ENCODE results near the gene NFIC.
A peak's percentile ranks its signal among the peaks of the same experiment; 100 is the strongest.

The NFIC gene

GRCh38 chr19:3515891-3516422 lies 149.6 kb downstream of the NFIC start:
- Histone ChIP-seq H3K27me3 (ENCODE audit: control insufficient read depth, low read length) (no peaks in the 10 kb centered on the region), H3K27ac (ENCODE audit: low read depth, low read length) (peak overlapping the region; percentile 51), H3K4me2 (ENCODE audit: low read length) (peak overlapping the region; percentile 62), H3K4me3 (ENCODE audit: low read length) (peak overlapping the region; percentile 37; the same call in 1 of the 2 replicates), H4K20me1 (ENCODE audit: control insufficient read depth, insufficient read depth, low read depth, low read length) (peaks cover 19% of the 10 kb centered on the region), H3K36me3 (ENCODE audit: control insufficient read depth, low read length) (peaks cover 14% of the 10 kb centered on the region), H3K9me3 (ENCODE audit: control insufficient read depth, insufficient read depth, low read length) (no peaks in the 10 kb centered on the region), H3K9me2 (replicated peaks; ENCODE audit: control insufficient read depth, low read length) (no peaks in the 10 kb centered on the region), H3K79me2 (ENCODE audit: control insufficient read depth, low read length) (peaks cover 91% of the 10 kb centered on the region), H3K4me1 (ENCODE audit: control insufficient read depth, low read length) (peaks cover 28% of the 10 kb centered on the region), H3F3A (ENCODE audit: control insufficient read depth, insufficient read depth) (peaks cover 10% of the 10 kb centered on the region)
- no peak for TF ChIP-seq CTCF (IDR thresholded peaks at IDR 0.05; ENCODE audit: low read depth, low read length, poor library complexity, severe bottlenecking)
- no peak for TF ChIP-seq EZH2phosphoT487 (IDR thresholded peaks at IDR 0.05; ENCODE audit: borderline replicate concordance, low read length)

- Histone ChIP-seq H3K4me2 (ENCODE audit: low read length) (peak overlapping the region; percentile 62), H3K79me2 (ENCODE audit: control insufficient read depth, low read length) (peaks cover 89% of the 10 kb centered on the region)
Observed at GRCh38 chr19:3516675-3517207, 150.4 kb downstream of the NFIC start.

DNA sequence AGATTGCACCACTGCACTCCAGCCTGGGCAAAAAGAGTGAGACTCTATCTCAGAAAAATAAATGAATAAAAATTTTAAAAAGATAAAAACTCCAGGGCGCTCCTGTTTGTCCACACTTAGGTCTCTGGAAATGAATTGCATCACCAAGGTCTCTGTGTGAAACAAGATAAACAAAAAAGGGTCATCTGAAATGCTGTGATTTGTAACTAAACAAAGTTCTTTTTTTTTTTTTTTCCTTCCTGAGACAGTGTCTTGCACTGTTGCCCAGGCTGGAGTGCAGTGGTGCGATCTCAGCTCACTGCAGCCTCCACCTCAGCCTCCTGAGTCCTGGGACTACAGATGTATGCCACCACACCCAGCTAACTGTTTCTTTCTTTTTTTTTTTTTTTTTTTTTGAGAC lies 151.3 kb downstream of the NFIC start:
- peaks cover 88% of the 10 kb centered on the region for H3K79me2 ChIP-seq (ENCODE audit: control insufficient read depth, low read length)
- TF ChIP-seq CTCF (IDR thresholded peaks at IDR 0.05; ENCODE audit: low read depth, low read length, poor library complexity, severe bottlenecking): no peak
- no peaks in the 10 kb centered on the region for H3K27me3 ChIP-seq (ENCODE audit: control insufficient read depth, low read length)
- peaks cover 21% of the 10 kb centered on the region for H4K20me1 ChIP-seq (ENCODE audit: control insufficient read depth, insufficient read depth, low read depth, low read length)
- no peaks in the 10 kb centered on the region for H3K9me2 ChIP-seq (replicated peaks; ENCODE audit: control insufficient read depth, low read length)
- peaks cover 19% of the 10 kb centered on the region; the same call in 1 of the 2 replicates for H3K36me3 ChIP-seq (ENCODE audit: control insufficient read depth, low read length)
- H3K4me1 ChIP-seq (ENCODE audit: control insufficient read depth, low read length): peaks cover 28% of the 10 kb centered on the region
- H3K4me2 ChIP-seq (ENCODE audit: low read length): no peak overlapping the region
- H3F3A ChIP-seq (ENCODE audit: control insufficient read depth, insufficient read depth): peaks cover 10% of the 10 kb centered on the region
- H3K27ac ChIP-seq (ENCODE audit: low read depth, low read length): no peak overlapping the region
- no peaks in the 10 kb centered on the region for H3K9me3 ChIP-seq (ENCODE audit: control insufficient read depth, insufficient read depth, low read length)
- no peak overlapping the region for H3K4me3 ChIP-seq (ENCODE audit: low read length)

More at GRCh38 chr19:3516675-3517207, 150.4 kb downstream of the NFIC start:
- H4K20me1 ChIP-seq (ENCODE audit: control insufficient read depth, insufficient read depth, low read depth, low read length): peaks cover 21% of the 10 kb centered on the region
- peaks cover 28% of the 10 kb centered on the region for H3K4me1 ChIP-seq (ENCODE audit: control insufficient read depth, low read length)
- peak overlapping the region; percentile 37 for H3K4me3 ChIP-seq (ENCODE audit: low read length)
- no peaks in the 10 kb centered on the region for H3K9me2 ChIP-seq (replicated peaks; ENCODE audit: control insufficient read depth, low read length)
- TF ChIP-seq CTCF (IDR thresholded peaks at IDR 0.05; ENCODE audit: low read depth, low read length, poor library complexity, severe bottlenecking): no peak
- TF ChIP-seq EZH2phosphoT487 (IDR thresholded peaks at IDR 0.05; ENCODE audit: borderline replicate concordance, low read length): no peak
- H3K27me3 ChIP-seq (ENCODE audit: control insufficient read depth, low read length): no peaks in the 10 kb centered on the region
- peaks cover 16% of the 10 kb centered on the region; the same call in 1 of the 2 replicates for H3K36me3 ChIP-seq (ENCODE audit: control insufficient read depth, low read length)
- peak overlapping the region; percentile 51 for H3K27ac ChIP-seq (ENCODE audit: low read depth, low read length)
- peaks cover 10% of the 10 kb centered on the region for H3F3A ChIP-seq (ENCODE audit: control insufficient read depth, insufficient read depth)
- H3K9me3 ChIP-seq (ENCODE audit: control insufficient read depth, insufficient read depth, low read length): no peaks in the 10 kb centered on the region

All from DOHH2 (cell line).